HUES48 (cell line): ENCODE results near the gene PIK3R5.

Experiments used
- H3K27ac ChIP-seq: one replicate; pipeline ENCODE4 v1.7.0; 2013; ENCODE audit warnings: low read depth, low read length, inconsistent platforms
- H3K27me3 ChIP-seq: 2 replicates; pipeline ENCODE4 v1.6.1; 2013; ENCODE audit warnings: mild to moderate bottlenecking, low read length; ENCODE audit not compliant: control insufficient read depth, insufficient read depth
- H3K36me3 ChIP-seq: 2 replicates; pipeline ENCODE4 v1.6.1; 2013; ENCODE audit warnings: low read length; ENCODE audit not compliant: control insufficient read depth, insufficient read depth
- H3K4me1 ChIP-seq: 2 replicates; pipeline ENCODE4 v1.6.1; 2013; ENCODE audit warnings: mild to moderate bottlenecking, low read length; ENCODE audit not compliant: control insufficient read depth, insufficient read depth
- H3K4me3 ChIP-seq: 2 replicates; pipeline ENCODE4 v1.5.1; 2013; ENCODE audit warnings: mild to moderate bottlenecking, low read depth, low read length
- H3K9ac ChIP-seq: 2 replicates; pipeline ENCODE4 v1.6.1; 2013; ENCODE audit warnings: mild to moderate bottlenecking, low read depth, low read length, moderate library complexity
- H3K9me3 ChIP-seq: 2 replicates; pipeline ENCODE4 v1.6.1; 2013; ENCODE audit warnings: low read length; ENCODE audit not compliant: control insufficient read depth, insufficient read depth

PIK3R5 gene

GRCh38 chr17:8909586-8910270 is 55.8 kb downstream of the PIK3R5 start:
- Histone ChIP-seq H3K4me3 (no peak overlapping the region), H3K9ac (no peak overlapping the region), H3K4me1 (no peaks in the 10 kb centered on the region), H3K27me3 (no peaks in the 10 kb centered on the region), H3K36me3 (no peaks in the 10 kb centered on the region), H3K9me3 (no peaks in the 10 kb centered on the region), H3K27ac (no peak overlapping the region)

GRCh38 chr17:8905331-8905730 is 60.2 kb downstream of the PIK3R5 start:
- Histone ChIP-seq H3K9me3 (no peaks in the 10 kb centered on the region), H3K9ac (no peak overlapping the region), H3K36me3 (no peaks in the 10 kb centered on the region), H3K27ac (no peak overlapping the region), H3K27me3 (no peaks in the 10 kb centered on the region), H3K4me1 (peaks cover 9% of the 10 kb centered on the region), H3K4me3 (no peak overlapping the region)

GRCh38 chr17:8904686-8905085 is 60.8 kb downstream of the PIK3R5 start:
- Histone ChIP-seq H3K36me3 (no peaks in the 10 kb centered on the region), H3K9me3 (no peaks in the 10 kb centered on the region), H3K4me1 (peaks cover 10% of the 10 kb centered on the region), H3K9ac (no peak overlapping the region), H3K27me3 (no peaks in the 10 kb centered on the region), H3K27ac (no peak overlapping the region), H3K4me3 (no peak overlapping the region)

- H3K27me3 ChIP-seq: no peaks in the 10 kb centered on the region
These were observed 61.3 kb downstream of the PIK3R5 start for GRCh38 chr17:8904201-8904600.

GRCh38 chr17:8900626-8901585 is 64.6 kb downstream of the PIK3R5 start:
- no peak overlapping the region for H3K4me3 ChIP-seq

More at GRCh38 chr17:8904201-8904600, 61.3 kb downstream of the PIK3R5 start:
- Histone ChIP-seq H3K4me3 (no peak overlapping the region), H3K27ac (no peak overlapping the region), H3K36me3 (no peaks in the 10 kb centered on the region), H3K9me3 (no peaks in the 10 kb centered on the region), H3K9ac (no peak overlapping the region), H3K4me1 (peaks cover 10% of the 10 kb centered on the region)

GRCh38 chr17:8900207-8900606 is 65.3 kb downstream of the PIK3R5 start:
- Histone ChIP-seq H3K27me3 (no peaks in the 10 kb centered on the region), H3K9me3 (no peaks in the 10 kb centered on the region)

More at GRCh38 chr17:8900626-8901585, 64.6 kb downstream of the PIK3R5 start:
- Histone ChIP-seq H3K9ac (no peak overlapping the region), H3K9me3 (no peaks in the 10 kb centered on the region), H3K36me3 (no peaks in the 10 kb centered on the region), H3K27ac (no peak overlapping the region), H3K4me1 (peaks cover 10% of the 10 kb centered on the region), H3K27me3 (no peaks in the 10 kb centered on the region)

GRCh38 chr17:8898636-8899035 is 66.9 kb downstream of the PIK3R5 start:
- Histone ChIP-seq H3K27me3 (no peaks in the 10 kb centered on the region), H3K4me3 (no peak overlapping the region), H3K36me3 (no peaks in the 10 kb centered on the region), H3K9ac (no peak overlapping the region), H3K9me3 (no peaks in the 10 kb centered on the region), H3K4me1 (peaks cover 17% of the 10 kb centered on the region), H3K27ac (no peak overlapping the region)

More at GRCh38 chr17:8900207-8900606, 65.3 kb downstream of the PIK3R5 start:
- Histone ChIP-seq H3K27ac (no peak overlapping the region), H3K36me3 (no peaks in the 10 kb centered on the region), H3K4me1 (peaks cover 10% of the 10 kb centered on the region), H3K9ac (no peak overlapping the region), H3K4me3 (no peak overlapping the region)

- Histone ChIP-seq H3K27me3 (no peaks in the 10 kb centered on the region), H3K9ac (no peak overlapping the region), H3K9me3 (no peaks in the 10 kb centered on the region), H3K27ac (no peak overlapping the region), H3K36me3 (no peaks in the 10 kb centered on the region), H3K4me3 (no peak overlapping the region), H3K4me1 (peaks cover 19% of the 10 kb centered on the region)
These were observed 67.4 kb downstream of the PIK3R5 start for GRCh38 chr17:8898126-8898525.

GRCh38 chr17:8896641-8897635 is 68.6 kb downstream of the PIK3R5 start:
- Histone ChIP-seq H3K9me3 (no peaks in the 10 kb centered on the region), H3K9ac (no peak overlapping the region), H3K27me3 (no peaks in the 10 kb centered on the region), H3K4me1 (peaks cover 19% of the 10 kb centered on the region), H3K27ac (no peak overlapping the region), H3K4me3 (no peak overlapping the region), H3K36me3 (no peaks in the 10 kb centered on the region)

- Histone ChIP-seq H3K9ac (no peak overlapping the region), H3K27ac (no peak overlapping the region), H3K4me1 (peaks cover 17% of the 10 kb centered on the region)
These were observed 69.4 kb downstream of the PIK3R5 start for GRCh38 chr17:8896087-8896486.

More at GRCh38 chr17:8896087-8896486, 69.4 kb downstream of the PIK3R5 start:
- no peaks in the 10 kb centered on the region for H3K27me3 ChIP-seq
- no peak overlapping the region for H3K4me3 ChIP-seq
- no peaks in the 10 kb centered on the region for H3K36me3 ChIP-seq
- H3K9me3 ChIP-seq: no peaks in the 10 kb centered on the region
